Thyroid gland (tissue), 4 donors: ENCODE measurements around the gene DIP2C.

ENCODE experiments used
- CTCF ChIP-seq, 6 experiments: fragments of 200-600 bp in 3 of 6; fragments of 450-650 bp in 3 of 6; sonication (generic) in 3 of 6; IDR thresholded peaks; one replicate each; pipeline ENCODE4 v1.5.1; 2016 to 2019; ENCODE audit warnings: antibody characterized with exemption in 6 of 6, mild to moderate bottlenecking in 2 of 6, inconsistent platforms in 1 of 6, moderate library complexity in 1 of 6
- POLR2A ChIP-seq, 2 donors: fragments of 450-650 bp; IDR thresholded peaks; one replicate each; pipeline ENCODE4 v1.6.1; 2017; ENCODE audit warnings: antibody characterized with exemption in 2 of 2, mild to moderate bottlenecking in 2 of 2, moderate library complexity in 1 of 2

GRCh38 chr10:693506-693905 lies 4.0 kb upstream of the DIP2C start:
- TF ChIP-seq CTCF (IDR thresholded peaks at IDR 0.05), result no peak
- TF ChIP-seq POLR2A (IDR thresholded peaks at IDR 0.05), result no peak
